ENCODE data around the gene DLG1.
"Not testable (repeated sequence)": the region's sequence is repeated elsewhere in the genome, so short reads cannot be mapped to it uniquely, and the experiment has no call there.

DLG1 gene

DNA sequence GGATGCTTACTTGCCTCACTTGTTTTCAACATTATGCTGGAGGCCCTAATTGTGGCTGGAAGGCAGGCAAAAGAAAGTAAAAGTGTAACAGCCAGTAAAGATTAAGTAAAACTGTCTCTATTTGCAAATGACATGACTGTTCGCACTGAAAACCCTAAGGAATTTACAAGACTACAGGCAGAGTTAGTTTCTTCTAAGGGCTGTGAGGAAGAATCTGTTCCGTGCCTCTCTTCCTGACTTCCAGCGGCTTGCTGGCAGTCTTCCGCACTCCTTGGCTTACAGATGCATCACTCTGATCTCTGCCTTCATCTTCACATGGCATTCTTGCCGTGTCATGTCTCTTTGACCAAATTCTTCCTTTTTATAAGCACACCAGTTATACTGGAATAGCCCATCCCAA, 86.1 kb downstream of the DLG1 start:
- no peak for DNase-seq (ENCODE audit: low read depth)
- no peak overlapping the region for H3K4me3 ChIP-seq (ENCODE audit: low read length)
- TF ChIP-seq, protein P1, sequence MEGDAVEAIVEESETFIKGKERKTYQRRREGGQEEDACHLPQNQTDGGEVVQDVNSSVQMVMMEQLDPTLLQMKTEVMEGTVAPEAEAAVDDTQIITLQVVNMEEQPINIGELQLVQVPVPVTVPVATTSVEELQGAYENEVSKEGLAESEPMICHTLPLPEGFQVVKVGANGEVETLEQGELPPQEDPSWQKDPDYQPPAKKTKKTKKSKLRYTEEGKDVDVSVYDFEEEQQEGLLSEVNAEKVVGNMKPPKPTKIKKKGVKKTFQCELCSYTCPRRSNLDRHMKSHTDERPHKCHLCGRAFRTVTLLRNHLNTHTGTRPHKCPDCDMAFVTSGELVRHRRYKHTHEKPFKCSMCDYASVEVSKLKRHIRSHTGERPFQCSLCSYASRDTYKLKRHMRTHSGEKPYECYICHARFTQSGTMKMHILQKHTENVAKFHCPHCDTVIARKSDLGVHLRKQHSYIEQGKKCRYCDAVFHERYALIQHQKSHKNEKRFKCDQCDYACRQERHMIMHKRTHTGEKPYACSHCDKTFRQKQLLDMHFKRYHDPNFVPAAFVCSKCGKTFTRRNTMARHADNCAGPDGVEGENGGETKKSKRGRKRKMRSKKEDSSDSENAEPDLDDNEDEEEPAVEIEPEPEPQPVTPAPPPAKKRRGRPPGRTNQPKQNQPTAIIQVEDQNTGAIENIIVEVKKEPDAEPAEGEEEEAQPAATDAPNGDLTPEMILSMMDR (IDR thresholded peaks at IDR 0.05; ENCODE audit: insufficient read depth, low read depth, low read length, missing control alignments), result no peak

DNA sequence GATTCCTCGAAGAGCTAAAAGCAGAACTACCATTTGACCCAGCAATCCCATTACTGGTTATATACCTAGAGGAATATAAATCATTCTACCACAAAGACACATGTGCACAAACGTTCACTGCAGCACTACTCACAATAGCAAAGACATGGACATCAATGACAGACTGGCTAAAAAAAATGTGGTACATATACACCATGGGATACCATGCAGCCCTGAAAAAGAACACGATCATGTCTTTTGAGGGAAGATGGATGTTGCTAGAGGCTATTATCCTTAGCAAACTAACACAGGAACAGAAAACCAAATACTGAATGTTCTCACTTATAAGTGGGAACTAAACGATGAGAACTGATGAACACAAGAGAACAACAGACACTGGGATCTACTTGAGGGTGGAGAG, 86.7 kb downstream of the DLG1 start:
- H3K4me3 ChIP-seq (ENCODE audit: low read length); DNase-seq (ENCODE audit: low read depth): not testable (repeated sequence)

DNA sequence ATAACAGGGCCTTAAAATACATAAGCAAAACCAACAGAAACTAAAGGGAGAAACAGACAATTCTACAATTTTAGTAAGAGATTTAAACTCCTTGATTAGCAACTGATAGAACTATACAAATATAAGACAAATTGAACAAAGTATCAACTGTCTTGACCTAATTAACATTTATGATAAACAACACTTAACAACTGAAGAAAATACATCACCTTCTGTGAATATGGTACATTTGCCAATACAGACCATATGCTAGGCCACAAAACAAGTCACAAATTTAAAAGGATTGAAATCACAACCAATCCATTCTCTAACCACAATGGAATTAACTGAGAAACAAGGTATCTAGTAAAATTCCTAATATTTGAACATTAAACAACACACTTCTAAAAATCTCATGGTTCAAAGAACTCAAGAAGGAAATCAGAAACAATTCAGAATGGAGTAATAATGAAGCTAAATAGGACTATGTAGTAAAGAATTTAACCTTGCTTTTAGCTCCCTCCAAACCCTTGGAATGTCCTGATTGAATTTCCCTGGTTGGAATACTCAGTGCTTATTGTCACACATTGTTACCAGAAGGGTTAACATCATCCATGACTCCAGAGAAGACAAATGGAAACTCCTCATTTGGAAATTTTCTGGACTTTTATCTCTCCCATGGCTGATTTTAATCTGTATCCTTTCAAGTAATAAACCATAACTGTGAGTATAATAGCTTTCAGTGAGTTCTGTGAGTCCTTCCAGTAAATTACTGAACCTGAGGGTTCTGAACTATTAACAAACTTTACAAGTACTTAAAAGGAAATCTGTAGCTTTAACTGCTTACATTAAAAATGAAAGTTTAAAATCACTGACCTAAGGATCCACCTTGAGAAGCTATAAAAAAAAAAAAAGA, 88.8 kb downstream of the DLG1 start:
- no peak for DNase-seq (ENCODE audit: low read depth)
- H3K4me3 ChIP-seq (ENCODE audit: low read length), result no peak overlapping the region
- TF ChIP-seq, protein P1 (IDR thresholded peaks at IDR 0.05; ENCODE audit: insufficient read depth, low read depth, low read length, missing control alignments), result no peak

DNA sequence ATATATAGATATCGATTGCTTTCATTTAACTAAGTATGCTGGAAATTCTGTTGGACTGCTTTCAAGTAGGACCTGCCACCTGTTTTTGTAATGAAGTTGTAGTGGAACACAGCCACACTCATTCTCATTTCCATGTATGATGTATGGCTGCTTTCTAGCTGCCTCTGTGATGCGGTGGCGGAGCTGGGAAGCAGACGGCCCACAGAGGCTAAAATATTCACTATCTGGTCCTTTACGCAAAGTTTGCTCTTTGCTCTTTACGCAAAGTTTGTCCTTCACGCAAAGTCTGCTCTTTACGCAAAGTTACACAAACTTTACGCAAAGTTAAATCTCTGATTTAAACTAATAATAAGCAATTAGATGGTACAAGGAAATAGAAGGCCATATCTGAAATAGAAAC, 91.5 kb downstream of the DLG1 start:
- TF ChIP-seq, protein P1 (IDR thresholded peaks at IDR 0.05; ENCODE audit: insufficient read depth, low read depth, low read length, missing control alignments), result no peak
- no peak overlapping the region for H3K4me3 ChIP-seq (ENCODE audit: low read length)
- no peak for DNase-seq (ENCODE audit: low read depth)

DNA sequence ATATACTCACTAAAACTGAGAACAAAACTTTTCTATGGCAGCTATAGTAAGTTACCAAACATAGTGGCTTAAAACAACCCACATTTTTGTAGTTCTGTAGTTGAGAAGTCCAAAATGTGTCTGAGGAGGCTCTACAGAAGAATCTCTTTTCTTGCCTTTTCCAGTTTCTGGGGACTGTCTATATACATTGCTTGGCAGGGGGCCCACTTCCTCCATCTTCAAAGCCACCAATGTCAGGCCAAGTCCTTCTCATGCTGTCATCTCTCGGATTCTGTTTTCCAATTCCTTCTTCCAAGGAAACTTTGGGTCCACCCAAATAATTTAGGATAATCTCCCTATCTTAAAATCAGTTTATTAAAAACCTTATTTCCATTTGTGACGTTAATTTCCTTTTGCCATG, 92.7 kb downstream of the DLG1 start:
- DNase-seq (ENCODE audit: low read depth), result no peak
- H3K4me3 ChIP-seq (ENCODE audit: low read length), result no peak overlapping the region
- TF ChIP-seq, protein P1 (IDR thresholded peaks at IDR 0.05; ENCODE audit: insufficient read depth, low read depth, low read length, missing control alignments), result no peak

DNA sequence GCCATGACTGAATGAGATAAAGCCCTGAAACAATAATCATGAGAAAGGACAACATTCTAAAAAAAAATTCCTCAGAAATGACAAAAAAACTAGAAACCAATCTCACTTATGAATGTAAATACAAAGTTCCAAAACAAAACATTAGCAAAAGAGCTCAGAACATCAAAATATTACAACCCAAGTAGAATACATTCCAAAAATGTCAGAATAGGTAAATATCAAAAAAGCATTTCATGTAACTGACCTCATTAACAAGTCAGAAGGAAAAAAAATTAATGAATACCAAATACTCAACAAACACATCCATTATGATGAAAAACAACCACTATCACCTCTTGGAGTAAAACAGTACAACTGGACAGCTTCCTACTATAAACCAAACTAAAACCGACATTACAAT, 93.1 kb downstream of the DLG1 start:
- H3K4me3 ChIP-seq (ENCODE audit: low read length), result no peak overlapping the region
- DNase-seq (ENCODE audit: low read depth), result no peak
- TF ChIP-seq, protein P1 (IDR thresholded peaks at IDR 0.05; ENCODE audit: insufficient read depth, low read depth, low read length, missing control alignments), result no peak

DNA sequence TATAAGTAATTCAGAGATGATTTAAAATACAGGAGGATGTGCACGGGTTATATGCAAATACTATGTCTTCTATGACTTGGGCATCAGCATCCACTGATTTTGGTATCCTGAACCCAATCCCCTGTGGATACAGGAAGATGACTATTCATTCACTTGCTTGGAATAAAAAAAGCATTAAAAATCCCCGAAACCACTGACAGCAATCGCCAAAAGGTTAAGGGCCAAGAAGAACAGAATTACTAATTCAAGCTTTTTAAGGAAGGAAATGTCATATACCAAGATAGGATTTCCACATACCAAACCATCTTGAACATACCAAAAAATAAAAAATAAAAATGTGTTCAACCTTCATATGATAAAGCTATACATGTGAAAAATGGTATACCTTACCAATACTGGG, 93.7 kb downstream of the DLG1 start:
- no peak overlapping the region for H3K4me3 ChIP-seq (ENCODE audit: low read length)
- no peak for DNase-seq (ENCODE audit: low read depth)
- TF ChIP-seq, protein P1 (IDR thresholded peaks at IDR 0.05; ENCODE audit: insufficient read depth, low read depth, low read length, missing control alignments), result no peak

Measured in epithelial cell of esophagus (primary cell).